OCI-LY3 (cell line): ENCODE results near the gene ZMYND8.

Experiments used
- CTCF ChIP-seq: fragments of 200-600, 300-600 bp; sonication (generic); IDR thresholded peaks from 2 replicates; pipeline ENCODE4 v1.5.1; 2014; ENCODE audit warnings: antibody characterized with exemption, low read length, low read depth
- EZH2phosphoT487 ChIP-seq: fragments of 200-600 bp; shearing (Covaris generic); IDR thresholded peaks from 2 replicates; pipeline ENCODE4 v1.6.1; 2018; ENCODE audit warnings: antibody characterized with exemption, mixed run types, low read depth

GRCh38 chr20:47356526-47357295 is at the start of gene ZMYND8:
- TF ChIP-seq CTCF (no peak), EZH2phosphoT487 (no peak)
